H1 (cell line): ENCODE measurements around the gene LGI4. TPM values are rescaled to one million over a fixed set of nuclear protein-coding genes. Genes with fewer than 3 reads are reported as not detected.

Experiments used
- CTCF ChIA-PET: fragments of 300-600 bp; sonication (Branson Sonifier 250); formaldehyde crosslinking; loops from one replicate; lab custom pipeline; 2021; ENCODE audit not compliant: partially characterized antibody; lab: Charles Lee
- POLR2A ChIA-PET: fragments of 300-600 bp; sonication (Branson Sonifier 250); formaldehyde crosslinking; loops from one replicate; lab custom pipeline; 2021; ENCODE audit warnings: inconsistent platforms; ENCODE audit not compliant: partially characterized antibody; lab: Charles Lee
- DNase-seq, 2 experiments: peaks; one replicate each; pipeline versions ENCODE4 v3.0.0 to v3.0.0-alpha.2; 2010 to 2022; ENCODE audit warnings: low spot score in 2 of 2, low read depth in 1 of 2, mixed read lengths in 1 of 2
- FAIRE-seq: peaks from 2 replicates; lab custom pipeline; 2011; peaks lifted over from hg19 to GRCh38; lab: Jason Lieb, UNC
- H2AFZ ChIP-seq: 2 replicates; pipeline ENCODE4 v1.8.1; 2012; ENCODE audit warnings: low read length, inconsistent platforms
- H2AK5ac ChIP-seq: 2 replicates; pipeline ENCODE4 v1.6.1; 2013; ENCODE audit warnings: low read depth, low read length
- H2BK120ac ChIP-seq: replicated peaks from 2 replicates; pipeline ENCODE3; 2013; ENCODE audit warnings: low read depth, low read length, inconsistent platforms
- H2BK12ac ChIP-seq: 2 replicates; pipeline ENCODE4 v1.6.1; 2013; ENCODE audit warnings: low read depth, low read length
- H2BK15ac ChIP-seq: 2 replicates; pipeline ENCODE4 v1.6.1; 2013; ENCODE audit warnings: low read length
- H2BK20ac ChIP-seq: 2 replicates; pipeline ENCODE4 v1.6.1; 2013; ENCODE audit warnings: low read length
- H2BK5ac ChIP-seq: 2 replicates; pipeline ENCODE4 v1.6.1; 2013; ENCODE audit warnings: low read depth, low read length
- H3K14ac ChIP-seq: 2 replicates; pipeline ENCODE4 v1.6.1; 2013; ENCODE audit warnings: inconsistent platforms; ENCODE audit not compliant: insufficient read length
- H3K18ac ChIP-seq: 2 replicates; pipeline ENCODE4 v1.6.1; 2013; ENCODE audit warnings: low read length; ENCODE audit errors: extremely low read depth
- H3K23ac ChIP-seq: 2 replicates; pipeline ENCODE4 v1.6.1; 2013; ENCODE audit warnings: inconsistent platforms; ENCODE audit not compliant: insufficient read length
- H3K23me2 ChIP-seq: 2 replicates; pipeline ENCODE4 v1.6.1; 2013; ENCODE audit warnings: low read depth, low read length
- H3K27ac ChIP-seq: 2 replicates; pipeline ENCODE4 v1.6.1; 2011; ENCODE audit warnings: low read depth, low read length, inconsistent platforms
- H3K27me3 ChIP-seq, 4 experiments: replicated peaks in 1 of 4; 1 replicate in 1 of 4; 2 replicates in 3 of 4; pipeline versions ENCODE4 v1.6.1 to v1.8.1; 2011 to 2013; ENCODE audit warnings: low read length in 3 of 4, mild to moderate bottlenecking in 3 of 4, inconsistent platforms in 2 of 4, mixed read lengths in 2 of 4, moderate library complexity in 1 of 4; ENCODE audit not compliant: control insufficient read depth in 3 of 4, insufficient read depth in 3 of 4; ENCODE audit errors: extremely low read depth in 1 of 4
- H3K36me3 ChIP-seq, 4 experiments: 2 replicates each; pipeline versions ENCODE4 v1.6.1 to v1.8.1; 2011 to 2013; ENCODE audit warnings: mild to moderate bottlenecking in 4 of 4, low read length in 3 of 4, moderate library complexity in 2 of 4, control low read depth in 1 of 4, inconsistent platforms in 1 of 4; ENCODE audit not compliant: insufficient read depth in 4 of 4, control insufficient read depth in 2 of 4
- H3K4ac ChIP-seq: replicated peaks from 2 replicates; pipeline ENCODE3; 2013; ENCODE audit warnings: low read length, low read depth, mixed read lengths, inconsistent platforms; ENCODE audit not compliant: insufficient read length
- H3K4me1 ChIP-seq, 4 experiments: replicated peaks in 1 of 4; 1 replicate in 1 of 4; 2 replicates in 3 of 4; pipeline versions ENCODE4 v1.6.1 to v1.8.1; 2011 to 2013; ENCODE audit warnings: low read length in 3 of 4, inconsistent platforms in 2 of 4, mixed read lengths in 1 of 4; ENCODE audit not compliant: insufficient read depth in 4 of 4, control insufficient read depth in 3 of 4
- H3K4me2 ChIP-seq, 2 experiments: 2 replicates each; pipeline versions ENCODE4 v1.6.1 to v1.8.1; 2011 to 2013; ENCODE audit warnings: low read depth in 2 of 2, low read length in 2 of 2, control low read depth in 1 of 2, inconsistent platforms in 1 of 2, mild to moderate bottlenecking in 1 of 2; ENCODE audit not compliant: insufficient read depth in 1 of 2
- H3K4me3 ChIP-seq, 4 experiments: fragments of 200-600, 300-600 bp in 1 of 4; sonication (generic), shearing (Covaris generic), sonication (Bioruptor Twin) in 1 of 4; 2 replicates each; pipeline versions ENCODE4 v1.5.1 to v1.8.1; 2011 to 2016; ENCODE audit warnings: low read length in 4 of 4, low read depth in 3 of 4, control low read depth in 2 of 4, inconsistent platforms in 2 of 4, mild to moderate bottlenecking in 2 of 4, mixed read lengths in 1 of 4, moderate library complexity in 1 of 4; ENCODE audit not compliant: insufficient read depth in 2 of 4; ENCODE audit errors: extremely low read depth in 1 of 4
- H3K56ac ChIP-seq: replicated peaks from 2 replicates; pipeline ENCODE3; 2013; ENCODE audit warnings: low read depth, mild to moderate bottlenecking, mixed read lengths, low read length, inconsistent platforms; ENCODE audit not compliant: insufficient read length
- H3K79me1 ChIP-seq: 2 replicates; pipeline ENCODE4 v1.6.1; 2013; ENCODE audit warnings: low read depth, low read length, control low read depth
- H3K79me2 ChIP-seq, 2 experiments: 2 replicates each; pipeline versions ENCODE4 v1.6.1 to v1.8.1; 2012 to 2013; ENCODE audit warnings: low read length in 2 of 2, mild to moderate bottlenecking in 2 of 2, inconsistent platforms in 1 of 2; ENCODE audit not compliant: insufficient read depth in 2 of 2, control insufficient read depth in 1 of 2
- H3K9ac ChIP-seq, 4 experiments: replicated peaks in 1 of 4; 1 replicate in 1 of 4; 2 replicates in 3 of 4; pipeline versions ENCODE4 v1.6.1 to v1.8.1; 2011 to 2013; ENCODE audit warnings: low read depth in 3 of 4, low read length in 3 of 4, control low read depth in 2 of 4, mild to moderate bottlenecking in 2 of 4, moderate library complexity in 2 of 4, inconsistent platforms in 1 of 4; ENCODE audit errors: extremely low read depth in 1 of 4
- H3K9me3 ChIP-seq, 2 experiments: 2 replicates each; pipeline versions ENCODE4 v1.6.1 to v1.8.1; 2012 to 2013; ENCODE audit warnings: mild to moderate bottlenecking in 2 of 2, moderate library complexity in 2 of 2, control low read depth in 1 of 2, inconsistent platforms in 1 of 2, low read depth in 1 of 2, low read length in 1 of 2, mixed read lengths in 1 of 2; ENCODE audit not compliant: insufficient read depth in 2 of 2
- H4K20me1 ChIP-seq, 2 experiments: replicated peaks in 1 of 2; 2 replicates each; pipeline versions ENCODE3 to v1.8.1; 2011 to 2013; ENCODE audit warnings: inconsistent platforms in 2 of 2, low read length in 2 of 2, mild to moderate bottlenecking in 1 of 2; ENCODE audit not compliant: insufficient read depth in 2 of 2, control insufficient read depth in 1 of 2
- H4K5ac ChIP-seq: 2 replicates; pipeline ENCODE4 v1.6.1; 2013; ENCODE audit warnings: low read length, low read depth, mixed read lengths, inconsistent platforms; ENCODE audit not compliant: insufficient read length
- H4K8ac ChIP-seq: 2 replicates; pipeline ENCODE4 v1.8.0; 2013; ENCODE audit warnings: mild to moderate bottlenecking, moderate library complexity, low read length, inconsistent platforms; ENCODE audit not compliant: insufficient read depth; ENCODE audit errors: extremely low read depth
- H4K91ac ChIP-seq: replicated peaks from 2 replicates; pipeline ENCODE3; 2013; ENCODE audit warnings: low read length, mixed read lengths, inconsistent platforms; ENCODE audit not compliant: insufficient read length
- CBX8 ChIP-seq: fragments of 300-800, 300-1000 bp; sonication (generic); IDR thresholded peaks from 2 replicates; pipeline ENCODE4 v1.7.1; 2016; ENCODE audit warnings: low read depth, low read length, borderline replicate concordance
- CHD2 ChIP-seq: IDR thresholded peaks from 2 replicates; pipeline ENCODE4 v1.6.1; 2012; ENCODE audit warnings: low read length, improper control_type of control experiment
- CTCF ChIP-seq, 3 experiments: IDR thresholded peaks; 1 replicate in 2 of 3; 2 replicates in 1 of 3; pipeline versions ENCODE4 v1.5.1 to v1.6.1; 2011; ENCODE audit warnings: low read length in 3 of 3, mild to moderate bottlenecking in 3 of 3, inconsistent platforms in 2 of 3, low read depth in 1 of 3, moderate library complexity in 1 of 3; ENCODE audit not compliant: insufficient read depth in 1 of 3; ENCODE audit errors: control extremely low read depth in 1 of 3
- NANOG ChIP-seq: IDR thresholded peaks from 2 replicates; pipeline ENCODE4 v1.6.1; 2011; ENCODE audit warnings: low read length, low read depth, mild to moderate bottlenecking, inconsistent platforms; ENCODE audit not compliant: insufficient read depth, poor library complexity, severe bottlenecking
- POLR2A ChIP-seq, 2 experiments: IDR thresholded peaks; 1 replicate in 1 of 2; 2 replicates in 1 of 2; pipeline ENCODE4 v1.6.1; 2011; ENCODE audit warnings: low read depth in 2 of 2, low read length in 2 of 2, mild to moderate bottlenecking in 2 of 2; ENCODE audit errors: control extremely low read depth in 1 of 2
- SIRT6 ChIP-seq: IDR thresholded peaks from one replicate; pipeline ENCODE4 v1.7.1; 2012; ENCODE audit warnings: low read length, inconsistent platforms
- SP1 ChIP-seq: IDR thresholded peaks from 2 replicates; pipeline ENCODE4 v1.6.1; 2011; ENCODE audit warnings: low read depth, low read length
- TBP ChIP-seq: IDR thresholded peaks from 2 replicates; pipeline ENCODE4 v1.6.1; 2011; ENCODE audit warnings: low read depth, low read length, improper control_type of control experiment
- TCF12 ChIP-seq: IDR thresholded peaks from 2 replicates; pipeline ENCODE4 v1.6.1; 2011; ENCODE audit warnings: low read depth, mild to moderate bottlenecking, low read length
- WGBS, 2 experiments: shearing (Covaris generic) in 1 of 2; methylation state at CpG; one replicate each; pipeline versions ENCODE4 v1.1.6 to v1.1.7; 2013 to 2015; ENCODE audit warnings: low lambda C conversion rate in 2 of 2, mixed read lengths in 2 of 2, inconsistent platforms in 1 of 2, low coverage in 1 of 2, missing lambda C conversion rate in 1 of 2; ENCODE audit not compliant: insufficient replicate concordance in 2 of 2, insufficient coverage in 1 of 2, insufficient read length in 1 of 2; ENCODE audit errors: extremely low coverage in 1 of 2, missing lambda C conversion rate in 1 of 2; 5-methylcytosine and 5-hydroxymethylcytosine counted together
- polyA plus RNA-seq, 7 experiments: library from polyadenylated mRNA; depleted of rRNA in 3 of 7; stranded (reverse) in 5 of 7; unstranded in 2 of 7; fragments of >200 nt in 5 of 7; fragments of 200-250 nt in 2 of 7; gene quantifications; 1 replicate in 5 of 7; 2 replicates in 1 of 7; 4 replicates in 1 of 7; pipeline versions ENCODE4 v1.2.1 to v1.2.3, GENCODE V29; 2011 to 2013; ENCODE audit warnings: missing spikeins in 2 of 7, mixed read lengths in 2 of 7
- total RNA-seq: library from RNA; stranded (reverse); fragmentation: NEBNext Ultra II Directional; extraction: Animal tissue kit (Norgen Biotek cat#: 25700); gene quantifications from 2 replicates; pipeline ENCODE4 v1.2.1, GENCODE V29; 2021

The LGI4 gene
- total and polyA plus RNA-seq, 2 of the 8 experiments (the other 6 are each of a cell fraction or from before 2014, with no cell fraction given), result 2.0 to 8.2 TPM

- H3K9me3 ChIP-seq, result no peaks in the 10 kb centered on the region
- no peak for DNase-seq
- H3K23me2 ChIP-seq, result peaks cover 9% of the 10 kb centered on the region; the same call in 1 of the 2 replicates
- H3K79me2 ChIP-seq, result peaks cover 0 to 11% of the 10 kb centered on the region in 2 experiments; a peak in 1 of 4 replicates
- H4K5ac ChIP-seq, result peak overlapping the region; percentile 23
- H3K27ac ChIP-seq, result 0 out of 2 replicates have a peak overlapping the region, but pooled peaks have one; percentile 5
- no peak overlapping the region for H3K9ac ChIP-seq
- H3K27me3 ChIP-seq, result peaks cover 0 to 5% (median 3%) of the 10 kb centered on the region in 4 experiments; a peak in 3 of 7 replicates
- FAIRE-seq, result no peak
- 0 out of 2 replicates have a peak overlapping the region, but pooled peaks have one; percentile 32 for H2BK15ac ChIP-seq
- H3K79me1 ChIP-seq, result peaks cover 6% of the 10 kb centered on the region
- H3K56ac ChIP-seq, result no peak overlapping the region
- H3K36me3 ChIP-seq, result no peaks in the 10 kb centered on the region
- peak overlapping the region; percentile 88 for H4K91ac ChIP-seq
- peak overlapping the region in 1 of 2 experiments; percentile 82; a peak in 2 of 4 replicates for H3K4me2 ChIP-seq
- peak overlapping the region; percentile 71; the same call in 1 of the 2 replicates for H2BK12ac ChIP-seq
- peak overlapping the region; percentile 68; the same call in 1 of the 2 replicates for H2BK5ac ChIP-seq
- H2BK20ac ChIP-seq, result peak overlapping the region; percentile 38
- peak overlapping the region; percentile 30 for H3K4ac ChIP-seq
- POLR2A ChIA-PET, result interaction anchor here (1.1 to 5.6 kb wide), 7 partner anchors 8 to 102 kb away, joined by 3 to 67 read pairs (median 5); partner anchors contain the start of gene FXYD7
- H3K18ac ChIP-seq, result peak overlapping the region; percentile 43
- peak overlapping the region; percentile 82; the same call in 1 of the 2 replicates for H2AK5ac ChIP-seq
- no peak overlapping the region for H3K14ac ChIP-seq
- no peak overlapping the region for H3K23ac ChIP-seq
- peaks cover 4 to 28% (median 19%) of the 10 kb centered on the region in 4 experiments for H3K4me1 ChIP-seq
- H3K4me3 ChIP-seq, result no peak overlapping the region
- CTCF ChIA-PET, result interaction anchor here (0.6 to 4.3 kb wide), 13 partner anchors 9 to 108 kb away, joined by 3 to 60 read pairs (median 4); partner anchors contain the start of genes FXYD7 and LGI4
- 79% methylated on average over 15 of the region's 20 CpGs; no CpG with 5 or more reads in 1 of the 2 experiments for WGBS, 2 experiments
- H4K20me1 ChIP-seq, result peaks cover 0 to 4% of the 10 kb centered on the region in 2 experiments
- H4K8ac ChIP-seq, result no peak overlapping the region
- H2AFZ ChIP-seq, result no peak overlapping the region
- no peak overlapping the region for H2BK120ac ChIP-seq
- TF ChIP-seq POLR2A (IDR thresholded peaks at IDR 0.05; ENCODE audit: control extremely low read depth in 1 of 2, low read depth in 2 of 2, low read length in 2 of 2) (peak in 1 of 2 experiments; percentile 51; a peak in 1 of 3 replicates), SP1 (no peak), CHD2 (no peak), TCF12 (no peak), SIRT6 (no peak), CTCF (IDR thresholded peaks at IDR 0.05; ENCODE audit: control extremely low read depth in 1 of 3, insufficient read depth in 1 of 3, low read depth in 1 of 3, low read length in 3 of 3) (peak in 2 of 3 experiments; percentile 10 to 35; a peak in 2 of 4 replicates), NANOG (no peak), CBX8 (no peak), TBP (0 out of 2 replicates have a peak, but pooled peaks have one; percentile 21)
Measured at GRCh38 chr19:35151273-35152065, 16.6 kb upstream of the LGI4 start.
